NCI-H2171 treated with DMSO at 0.1 percent for 48 hours (cell line): ENCODE measurements around the gene PCBP3.
"Not testable (repeated sequence)": the region's sequence is repeated elsewhere in the genome, so short reads cannot be mapped to it uniquely, and the experiment has no call there.

Experiments
- DNase-seq: peaks from one replicate; lab custom pipeline; 2025; lab: John Stamatoyannopoulos, UW

PCBP3 gene

GRCh38 chr21:45845063-45845769, 201.7 kb downstream of the PCBP3 start:
- DNase-seq, result no peak

GRCh38 chr21:45845770-45846090, 202.2 kb downstream of the PCBP3 start:
- no peak for DNase-seq

DNA sequence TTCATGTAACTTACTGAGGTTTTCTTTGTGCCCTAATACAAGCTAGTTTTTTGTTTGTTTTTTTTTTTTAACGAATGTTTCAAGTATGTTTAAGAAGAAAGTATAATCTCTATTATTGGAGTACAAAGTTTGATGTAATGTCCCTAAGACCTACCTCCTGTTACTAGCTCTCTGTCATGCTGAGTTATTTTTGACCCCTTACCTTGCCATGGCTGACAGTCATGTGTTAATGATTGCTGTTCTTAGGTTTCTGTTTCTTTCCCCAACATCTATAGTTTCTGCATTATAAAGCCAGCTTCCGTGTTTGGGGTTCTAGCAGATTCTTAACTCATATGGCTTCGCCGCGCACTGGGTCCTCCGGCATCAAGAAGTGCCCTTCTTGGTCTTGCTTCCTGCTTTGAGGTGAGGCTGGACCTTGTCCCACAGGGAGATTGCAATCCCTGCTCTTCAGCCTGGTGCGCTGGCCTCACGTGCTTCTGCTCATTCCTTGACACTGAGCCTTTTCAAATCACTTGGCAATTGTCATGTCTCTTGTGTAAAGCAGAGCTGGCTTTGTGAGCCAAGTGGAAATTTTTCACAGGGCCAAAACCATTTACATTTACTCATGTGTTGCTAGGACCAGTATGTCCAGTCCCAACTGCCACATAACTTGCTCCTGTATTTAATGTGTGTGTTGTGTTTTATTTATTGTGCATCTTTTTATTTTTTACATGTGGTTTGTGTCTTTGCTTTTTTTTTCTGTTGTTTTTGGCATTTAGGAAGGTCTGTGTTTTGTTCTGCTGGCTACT, 203.0 kb downstream of the PCBP3 start:
- DNase-seq, result no peak

- no peak for DNase-seq
Measured at GRCh38 chr21:45847870-45848269, 204.3 kb downstream of the PCBP3 start.

DNA sequence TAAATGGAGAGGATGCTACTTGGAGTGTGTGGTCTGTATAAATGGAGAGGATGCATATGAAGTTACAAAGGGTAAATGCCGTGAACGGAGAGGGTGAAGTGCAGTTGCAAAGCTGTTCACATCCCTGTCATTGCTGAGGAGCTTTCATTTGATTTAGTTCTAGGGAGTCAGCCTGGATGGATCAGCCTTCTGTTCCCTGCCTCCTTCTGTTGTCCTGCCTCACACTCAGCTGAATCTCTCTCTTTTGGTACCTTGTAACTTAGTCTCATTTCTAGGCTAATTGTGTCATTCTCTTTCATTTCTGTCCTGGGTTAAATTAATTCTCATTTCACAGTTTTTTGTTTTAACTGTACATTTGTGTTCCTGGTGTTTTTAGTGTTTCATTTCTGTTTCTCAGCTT, 204.8 kb downstream of the PCBP3 start:
- DNase-seq, result no peak

DNA sequence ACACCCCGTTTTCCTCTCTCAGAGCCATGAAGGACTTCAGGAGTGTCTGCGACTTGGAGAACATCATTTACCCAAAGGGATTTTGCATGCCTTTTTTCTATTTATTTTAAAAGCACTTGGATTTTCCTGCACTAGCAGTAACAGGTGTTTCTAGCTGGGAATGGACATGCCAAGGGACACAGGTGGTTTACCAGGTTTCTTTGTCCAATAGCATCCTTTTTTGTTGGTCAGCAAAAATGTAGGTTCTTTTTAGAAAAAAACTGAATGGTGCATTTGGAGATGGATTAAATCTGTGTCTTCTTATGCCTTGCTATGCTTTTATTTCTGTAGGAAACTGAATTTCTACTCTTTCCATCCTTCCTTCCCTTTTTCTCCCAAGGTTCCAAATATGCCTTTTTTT, 205.3 kb downstream of the PCBP3 start:
- no peak for DNase-seq

GRCh38 chr21:45849651-45850050, 206.1 kb downstream of the PCBP3 start:
- DNase-seq, result no peak

- no peak for DNase-seq
Measured at GRCh38 chr21:45850181-45850580, 206.7 kb downstream of the PCBP3 start.

DNA sequence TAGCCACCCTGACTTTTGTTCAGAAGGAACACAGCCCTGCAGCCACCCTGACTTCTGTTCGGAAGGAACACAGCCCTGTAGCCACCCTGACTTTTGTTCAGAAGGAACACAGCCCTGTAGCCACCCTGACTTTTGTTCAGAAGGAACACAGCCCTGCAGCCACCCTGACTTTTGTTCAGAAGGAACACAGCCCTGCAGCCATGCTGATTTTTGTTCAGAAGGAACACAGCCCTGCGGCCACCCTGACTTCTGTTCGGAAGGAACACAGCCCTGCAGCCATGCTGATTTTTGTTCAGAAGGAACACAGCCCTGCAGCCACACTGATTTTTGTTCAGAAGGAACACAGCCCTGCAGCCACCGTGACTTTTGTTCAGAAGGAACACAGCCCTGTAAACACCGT, 208.9 kb downstream of the PCBP3 start:
- not testable (repeated sequence) for DNase-seq

DNA sequence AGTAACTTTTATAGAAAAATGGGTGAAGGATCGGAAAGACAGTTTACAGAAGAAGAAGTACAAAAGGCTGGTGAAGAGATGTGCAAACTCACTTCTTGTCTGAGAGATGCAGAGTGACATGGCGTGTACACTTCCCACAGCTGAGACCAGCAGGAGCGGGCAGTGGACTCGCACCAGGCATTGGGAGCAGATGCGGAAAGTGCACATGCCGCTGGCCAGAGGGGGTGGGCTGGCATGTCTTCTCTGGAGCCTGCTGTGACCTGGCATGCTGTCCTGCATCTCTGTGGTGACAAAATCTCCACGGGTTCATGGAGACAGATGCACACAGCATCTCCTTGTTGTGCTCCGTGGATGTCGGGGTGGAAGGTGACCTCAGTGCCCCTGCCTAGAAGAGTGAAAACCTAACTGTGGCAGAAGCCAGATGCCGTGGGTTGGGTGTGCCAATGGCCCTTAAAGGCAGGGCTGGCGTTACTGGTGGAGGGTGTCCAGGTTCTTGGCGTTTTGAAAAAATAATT, 209.4 kb downstream of the PCBP3 start:
- no peak for DNase-seq

GRCh38 chr21:45853703-45854342, 210.3 kb downstream of the PCBP3 start:
- peak; percentile 34 for DNase-seq

GRCh38 chr21:45854690-45855247, 211.2 kb downstream of the PCBP3 start:
- DNase-seq, result no peak

GRCh38 chr21:45855248-45855811, 211.8 kb downstream of the PCBP3 start:
- no peak for DNase-seq

DNA sequence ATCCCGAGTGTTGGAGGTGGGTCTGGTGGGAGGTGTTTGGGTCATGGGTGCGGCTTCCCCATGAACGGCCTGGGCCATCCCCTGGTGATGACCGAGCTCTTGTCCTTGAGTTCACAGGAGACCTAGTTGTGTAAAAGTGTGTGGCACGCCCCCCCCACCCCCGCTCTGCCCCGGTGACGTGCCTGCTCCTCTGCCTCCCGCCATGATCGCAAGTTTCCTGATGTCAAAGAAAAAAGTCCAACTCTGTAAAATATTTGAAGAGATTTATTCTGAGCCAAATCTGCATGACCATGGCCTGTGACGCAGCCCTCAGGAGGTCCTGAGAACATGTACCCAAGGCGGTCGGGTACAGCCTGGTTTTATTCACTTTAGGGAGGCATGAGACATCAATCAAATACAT, 212.9 kb downstream of the PCBP3 start:
- DNase-seq, result no peak

- DNase-seq, result no peak
Measured at GRCh38 chr21:45856906-45857305, 213.4 kb downstream of the PCBP3 start.

DNA sequence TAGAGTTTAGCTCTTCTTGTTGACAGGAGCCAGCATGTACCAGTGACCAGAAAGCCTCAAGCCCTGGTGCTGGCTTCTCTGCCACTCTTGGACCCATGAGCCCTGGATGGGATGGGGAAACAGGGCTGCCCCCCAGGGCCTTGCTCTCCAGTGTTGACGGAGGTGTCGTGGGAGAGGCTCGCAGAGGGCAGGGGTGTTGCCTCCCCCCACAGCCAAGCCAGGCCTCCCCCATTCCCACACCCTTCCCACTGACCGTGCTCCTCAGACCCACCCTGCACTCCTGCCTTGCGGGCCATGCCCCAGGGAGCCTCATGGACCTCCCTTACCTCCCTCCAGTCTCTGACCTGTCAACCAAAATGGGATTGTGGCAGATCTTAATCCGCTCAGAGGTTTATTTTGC, 214.2 kb downstream of the PCBP3 start:
- no peak for DNase-seq

DNA sequence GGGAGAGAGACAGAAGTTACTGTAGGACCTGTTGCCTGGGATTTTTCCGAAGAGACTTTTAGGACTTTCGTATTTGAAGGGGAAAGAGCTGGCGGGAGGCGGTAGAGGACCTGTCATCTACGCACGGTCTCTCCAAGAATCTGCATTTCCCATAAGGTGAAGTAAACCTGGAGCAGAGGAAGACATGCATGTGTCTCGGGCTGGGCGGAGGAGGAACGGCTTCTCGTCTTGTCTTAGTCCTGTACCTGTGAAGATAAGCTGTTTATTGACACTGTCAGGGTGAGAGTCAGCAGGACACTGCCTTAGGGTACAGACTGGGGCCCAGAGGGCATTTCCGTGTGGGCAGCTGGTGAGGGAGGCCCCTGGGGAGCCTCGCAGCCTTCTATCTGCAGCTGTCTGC, 214.7 kb downstream of the PCBP3 start:
- no peak for DNase-seq

DNA sequence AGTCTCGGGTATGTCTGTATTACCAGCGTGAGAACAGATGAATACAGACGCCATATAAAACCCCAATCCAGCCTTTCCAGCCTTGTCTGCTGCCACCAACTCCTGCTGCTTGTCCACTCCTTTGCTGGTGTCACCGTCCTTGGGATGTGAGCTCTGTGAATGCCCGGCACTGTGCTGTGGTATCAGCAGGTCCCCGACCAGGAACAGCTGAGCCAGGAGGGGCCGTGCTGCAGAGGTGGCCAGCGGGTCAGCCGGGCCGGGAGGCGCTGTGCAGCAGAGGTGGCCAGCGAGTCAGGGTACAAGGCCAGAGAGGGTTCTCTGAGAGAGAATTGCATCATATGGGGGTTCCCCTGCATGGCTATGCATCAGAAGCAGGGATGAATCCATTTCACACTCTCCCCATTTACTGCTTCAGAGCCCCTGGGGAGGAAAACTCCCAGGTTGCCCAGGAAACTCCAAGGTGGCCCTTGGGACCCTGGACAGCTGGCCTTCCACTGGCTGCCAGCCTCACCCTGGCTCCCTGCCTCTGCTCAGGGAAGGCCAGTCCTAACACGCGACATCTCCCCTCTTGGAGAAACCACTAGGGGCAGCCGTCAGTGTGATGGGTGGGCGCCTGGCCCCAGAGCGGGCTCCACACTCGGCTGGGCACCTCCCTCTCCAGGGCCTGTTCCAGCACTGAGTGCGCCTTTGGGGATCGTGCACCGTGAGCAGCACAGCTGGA, 215.7 kb downstream of the PCBP3 start:
- no peak for DNase-seq

- no peak for DNase-seq
Measured at GRCh38 chr21:45859762-45860357, 216.3 kb downstream of the PCBP3 start.

GRCh38 chr21:45860493-45861155, 217.1 kb downstream of the PCBP3 start:
- DNase-seq, result no peak
